ENCODE data around the gene AHNAK.

The AHNAK gene

GRCh38 chr11:62446091-62446490 lies 100.5 kb downstream of the AHNAK start:
- H3K9me3 Mint-ChIP-seq: no peaks in the 10 kb centered on the region
- peaks cover 42% of the 10 kb centered on the region for H3K27me3 Mint-ChIP-seq (ENCODE audit: low read depth, poor library complexity)
- H3K36me3 Mint-ChIP-seq (ENCODE audit: low read depth): no peaks in the 10 kb centered on the region
- no peak for DNase-seq
- no peak overlapping the region for H3K27ac Mint-ChIP-seq
- peaks cover 13% of the 10 kb centered on the region for H3K4me1 Mint-ChIP-seq
- TF ChIP-seq CTCF (IDR thresholded peaks at IDR 0.05): no peak
- H3K4me3 Mint-ChIP-seq: no peak overlapping the region

GRCh38 chr11:62445314-62445740 lies 101.3 kb downstream of the AHNAK start:
- no peak for TF ChIP-seq CTCF (IDR thresholded peaks at IDR 0.05)
- Mint-ChIP-seq H3K27ac (no peak overlapping the region), H3K27me3 (ENCODE audit: low read depth, poor library complexity) (peaks cover 37% of the 10 kb centered on the region), H3K36me3 (ENCODE audit: low read depth) (no peaks in the 10 kb centered on the region), H3K4me1 (peaks cover 16% of the 10 kb centered on the region), H3K9me3 (no peaks in the 10 kb centered on the region), H3K4me3 (no peak overlapping the region)
- no peak for DNase-seq

- Mint-ChIP-seq H3K36me3 (ENCODE audit: low read depth) (no peaks in the 10 kb centered on the region), H3K4me1 (peaks cover 21% of the 10 kb centered on the region), H3K9me3 (no peaks in the 10 kb centered on the region), H3K4me3 (no peak overlapping the region), H3K27me3 (ENCODE audit: low read depth, poor library complexity) (peaks cover 37% of the 10 kb centered on the region), H3K27ac (no peak overlapping the region)
- DNase-seq: no peak
- no peak for TF ChIP-seq CTCF (IDR thresholded peaks at IDR 0.05)
Measured at GRCh38 chr11:62444835-62445234, 101.8 kb downstream of the AHNAK start.

DNA sequence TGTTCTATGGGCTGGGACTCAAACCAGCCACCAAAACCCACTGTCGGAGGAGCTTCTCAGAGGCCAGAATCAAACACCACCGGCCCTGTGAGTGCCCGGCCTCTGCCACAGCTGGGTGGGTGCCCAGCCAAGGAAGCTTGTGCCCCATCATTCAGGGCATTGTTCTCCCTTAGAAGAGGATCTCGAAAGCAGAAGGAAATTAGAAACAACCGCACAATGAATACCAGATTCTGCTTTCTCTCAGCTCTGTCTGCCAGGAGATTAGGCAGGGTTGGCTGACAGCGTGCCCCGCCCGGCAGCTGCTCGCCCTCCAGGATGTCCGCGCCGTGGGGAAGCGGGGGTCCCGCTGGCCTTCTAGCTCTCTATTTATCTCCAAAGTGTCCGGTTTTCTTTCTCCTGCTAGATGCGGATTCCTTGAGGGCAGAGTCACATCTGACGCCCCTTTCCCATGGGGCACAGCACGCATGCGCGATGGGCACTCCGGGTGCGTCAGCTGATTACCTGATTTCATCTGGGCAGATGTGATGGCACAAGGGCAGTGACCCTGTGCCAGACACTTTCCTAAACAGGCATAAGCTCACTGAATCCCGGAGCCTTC lies 102.3 kb downstream of the AHNAK start:
- no peak for TF ChIP-seq CTCF (IDR thresholded peaks at IDR 0.05)
- Mint-ChIP-seq H3K9me3 (no peaks in the 10 kb centered on the region), H3K27me3 (ENCODE audit: low read depth, poor library complexity) (peaks cover 37% of the 10 kb centered on the region), H3K27ac (no peak overlapping the region), H3K4me1 (peaks cover 26% of the 10 kb centered on the region), H3K36me3 (ENCODE audit: low read depth) (no peaks in the 10 kb centered on the region), H3K4me3 (peak overlapping the region; percentile 33)
- DNase-seq: no peak

DNA sequence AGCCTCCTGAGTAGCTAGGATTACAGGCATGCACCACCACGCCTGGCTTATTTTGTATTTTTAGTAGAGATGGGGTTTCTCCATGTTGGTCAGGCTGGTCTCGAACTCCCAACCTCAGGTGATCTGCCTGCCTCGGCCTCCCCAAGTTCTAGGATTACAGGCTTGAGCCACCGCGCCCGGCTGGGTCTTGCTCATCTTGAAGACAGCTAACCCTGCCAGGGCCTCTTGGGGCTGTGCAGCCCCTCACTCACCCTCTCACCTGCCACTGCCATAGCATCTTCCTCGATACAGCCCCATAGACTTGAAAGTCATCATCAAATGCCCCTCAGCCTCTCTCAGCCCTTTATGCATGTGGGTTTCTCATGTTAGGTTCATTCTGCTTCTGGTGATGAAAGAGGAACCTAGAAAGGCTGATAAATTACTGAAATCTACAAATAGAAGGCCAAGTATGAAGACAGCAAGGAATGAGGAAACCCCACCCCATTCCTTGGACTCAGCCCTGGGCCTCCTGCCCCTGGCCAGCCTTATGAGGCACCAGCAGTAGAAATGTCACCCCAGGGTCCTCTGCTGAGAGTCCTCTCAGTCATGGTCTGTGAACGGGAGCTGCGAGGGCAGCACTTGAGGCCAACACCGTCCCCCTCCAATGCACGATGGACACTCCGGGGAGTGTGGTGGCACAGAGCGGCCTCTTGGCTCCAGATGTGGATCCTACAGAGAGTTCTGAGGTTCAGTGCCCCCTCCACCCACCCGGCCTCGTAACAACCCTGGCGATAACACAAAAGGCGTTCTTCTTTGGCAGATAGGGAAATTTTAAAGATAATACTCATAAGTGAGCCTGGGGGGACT lies 103.0 kb downstream of the AHNAK start:
- H3K36me3 Mint-ChIP-seq (ENCODE audit: low read depth): no peaks in the 10 kb centered on the region
- no peak for DNase-seq
- H3K4me1 Mint-ChIP-seq: peaks cover 27% of the 10 kb centered on the region
- no peaks in the 10 kb centered on the region for H3K9me3 Mint-ChIP-seq
- peaks cover 35% of the 10 kb centered on the region for H3K27me3 Mint-ChIP-seq (ENCODE audit: low read depth, poor library complexity)
- peak overlapping the region; percentile 19 for H3K4me3 Mint-ChIP-seq
- no peak overlapping the region for H3K27ac Mint-ChIP-seq
- TF ChIP-seq CTCF (IDR thresholded peaks at IDR 0.05): no peak

All from nephron progenitor cell (in vitro differentiated cells).